ENCODE measurements around the gene OR5T3. TPM values are rescaled to one million over a fixed set of nuclear protein-coding genes. Genes with fewer than 3 reads are reported as not detected.
"Not testable (repeated sequence)": the region's sequence is repeated elsewhere in the genome, so short reads cannot be mapped to it uniquely, and the experiment has no call there.

Gene OR5T3
- total RNA-seq: not detected
- long read RNA-seq: 0 reads

DNA sequence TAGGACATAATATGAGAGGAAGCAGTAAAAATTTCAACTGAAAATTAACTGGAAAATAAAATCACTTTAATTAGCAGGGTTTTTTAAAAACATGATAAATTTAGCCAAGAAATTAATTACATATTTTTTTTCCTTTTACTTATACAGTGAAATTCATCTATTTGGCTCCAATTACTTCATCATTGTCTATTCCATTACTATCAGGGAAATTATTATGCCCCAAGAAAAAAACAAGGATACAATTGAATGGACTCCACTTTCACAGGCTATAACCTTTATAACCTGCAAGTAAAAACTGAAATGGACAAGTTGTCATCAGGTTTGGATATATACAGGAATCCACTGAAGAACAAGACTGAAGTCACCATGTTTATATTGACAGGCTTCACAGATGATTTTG, at the start of gene OR5T3:
Gene OR5T3, plus strand, starts transcription at position 301 of the 400 bp plus-strand sequence. Its CDS starts 0 bp downstream, at position 301.
- DNase-seq (ENCODE audit: low spot score): no peak

DNA sequence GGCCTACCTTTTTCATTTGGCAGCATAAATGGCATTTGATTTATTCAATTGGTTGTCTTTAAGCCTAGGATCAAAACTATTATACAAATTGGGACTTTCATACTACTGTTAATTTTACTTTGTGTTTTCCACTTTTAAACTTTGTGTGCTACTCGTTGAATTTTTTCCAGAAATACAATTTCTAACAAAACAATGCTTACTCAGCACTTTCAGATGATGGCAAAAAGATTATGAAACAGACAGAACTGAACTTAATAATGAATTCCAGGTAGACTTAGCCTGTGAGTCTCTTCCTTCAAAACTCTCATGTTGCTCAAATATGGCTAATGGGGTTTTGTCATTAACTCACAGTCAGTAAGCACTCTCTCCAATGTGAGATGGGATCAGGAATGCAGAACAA, 44.3 kb upstream of the OR5T3 start:
- DNase-seq (ENCODE audit: low spot score): no peak

DNA sequence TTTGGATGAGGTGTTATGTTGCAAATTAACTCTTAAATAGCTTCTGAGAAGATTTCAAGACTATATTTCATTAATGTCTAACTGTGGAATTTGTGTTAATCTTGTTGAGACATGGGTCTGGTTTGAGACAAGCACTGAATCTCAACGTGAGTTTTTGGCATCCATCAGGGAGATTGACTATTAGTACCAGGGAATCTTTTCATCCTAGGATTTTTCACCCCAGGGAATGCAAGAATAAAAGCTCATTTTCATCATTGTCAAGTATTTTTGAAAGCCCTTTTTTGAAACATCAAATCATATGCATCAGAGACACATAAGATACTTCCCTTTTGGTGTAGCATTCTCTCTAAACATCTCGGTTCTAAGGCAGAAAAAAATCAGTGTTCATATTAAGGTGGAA, 37.5 kb upstream of the OR5T3 start:
- no peak for DNase-seq (ENCODE audit: low spot score)

DNA sequence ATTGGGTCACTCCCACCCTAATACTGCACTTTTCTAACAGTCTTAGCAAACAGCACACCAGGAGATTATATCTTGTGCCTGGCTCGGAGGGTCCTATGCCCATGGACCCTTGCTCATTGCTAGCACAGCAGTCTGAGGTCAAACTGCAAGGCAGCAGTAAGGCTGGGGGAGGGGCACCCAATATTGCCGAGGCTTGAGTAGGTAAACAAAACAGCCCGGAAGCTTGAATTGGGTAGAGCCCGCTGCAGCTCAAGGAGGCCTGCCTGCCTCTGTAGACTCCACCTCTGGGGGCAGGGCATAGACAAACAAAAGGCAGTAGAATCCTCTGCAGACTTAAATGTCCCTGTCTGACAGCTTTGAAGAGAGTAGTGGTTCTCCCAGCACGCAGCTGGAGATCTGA, 32.3 kb upstream of the OR5T3 start:
- DNase-seq (ENCODE audit: low spot score): not testable (repeated sequence)

DNA sequence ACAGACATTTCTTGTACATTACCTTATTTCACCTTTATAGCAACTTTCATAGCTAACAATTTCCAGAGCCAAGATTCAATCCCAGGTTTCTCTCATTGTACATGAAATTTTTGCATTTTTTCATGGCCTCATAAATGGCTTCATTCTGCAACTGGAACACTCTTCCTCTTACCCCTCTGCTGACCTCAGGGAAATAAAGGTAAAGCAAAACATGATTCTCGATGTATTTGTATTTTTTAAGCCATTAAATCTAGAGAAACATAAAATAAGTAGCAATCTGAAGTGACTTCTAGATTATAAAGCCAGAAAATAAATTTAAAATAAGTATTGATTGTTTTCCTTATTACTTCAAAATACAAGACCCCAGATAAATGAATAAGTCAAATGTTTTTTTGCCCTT, 17.9 kb upstream of the OR5T3 start, which contains the start of gene OR5T2:
Gene OR5T2, minus strand, starts transcription at position 101 of the 400 bp plus-strand sequence. CDS start 1,193 bp downstream, outside the sequence.
- DNase-seq (ENCODE audit: low spot score): no peak

DNA sequence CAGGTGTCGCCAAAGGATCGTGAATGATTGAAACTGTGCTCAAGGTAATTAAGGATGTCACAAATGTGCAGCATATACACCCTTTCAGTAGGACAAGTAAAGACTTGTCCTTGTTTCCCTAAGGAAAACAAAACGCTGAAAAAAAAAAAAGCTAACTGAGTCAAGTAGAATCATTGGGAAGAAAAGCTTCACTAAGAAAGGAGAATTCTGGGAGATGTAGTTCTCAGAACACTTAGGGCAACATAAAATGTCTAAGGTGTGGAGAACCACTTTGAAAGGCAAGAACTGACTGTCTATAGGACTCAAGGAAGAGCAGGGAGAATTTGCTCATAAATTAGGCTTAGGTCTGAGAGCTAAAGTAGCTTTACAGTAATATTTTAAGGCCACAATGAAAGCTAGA, 19.0 kb downstream of the OR5T3 start:
- no peak for DNase-seq (ENCODE audit: low spot score)

DNA sequence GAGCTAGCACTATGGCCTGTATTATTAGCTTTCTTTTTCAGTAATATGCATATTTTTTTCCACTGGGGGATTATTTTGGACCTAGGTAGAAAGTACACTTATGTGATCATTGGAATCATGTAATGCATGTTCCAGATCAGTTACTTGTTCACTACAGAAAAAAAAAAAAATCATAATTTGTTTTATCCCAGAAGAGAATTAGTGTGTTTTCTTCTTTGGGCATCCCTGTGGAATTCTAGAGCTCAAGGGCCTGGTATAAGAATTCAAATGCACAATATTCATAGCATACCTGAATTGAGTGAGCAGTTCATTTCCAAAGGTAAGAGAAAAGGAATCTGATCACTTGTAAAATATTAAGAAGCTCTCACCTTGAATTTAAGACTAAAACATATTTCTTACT, 21.8 kb downstream of the OR5T3 start, which contains the start of gene OR5T1:
Gene OR5T1, plus strand, starts transcription at position 301 of the 400 bp plus-strand sequence. CDS start 1,485 bp downstream, outside the sequence.
- DNase-seq (ENCODE audit: low spot score): no peak

DNA sequence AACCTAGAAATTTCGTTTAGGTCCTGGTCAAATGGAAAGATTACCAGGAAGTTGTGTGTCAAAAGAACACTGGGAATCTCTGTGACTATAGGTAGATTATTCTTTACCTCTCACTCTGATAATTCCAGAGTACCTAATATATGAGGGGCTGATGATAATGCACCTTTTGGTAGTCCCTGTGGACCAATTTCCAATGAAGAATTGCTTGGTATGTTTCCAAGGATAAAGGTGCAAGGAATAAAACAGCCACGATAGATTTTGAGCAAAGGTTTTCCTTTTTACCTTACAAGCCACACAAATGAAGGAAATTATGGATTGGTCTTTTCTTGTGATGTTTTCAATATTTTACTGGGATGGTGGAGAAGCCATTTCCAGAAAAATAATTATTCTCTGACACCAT, 40.1 kb downstream of the OR5T3 start, which contains the start of gene OR8H1:
Gene OR8H1, minus strand, starts transcription at position 101 of the 400 bp plus-strand sequence. CDS start 1,192 bp downstream, outside the sequence.
- no peak for DNase-seq (ENCODE audit: low spot score)

DNA sequence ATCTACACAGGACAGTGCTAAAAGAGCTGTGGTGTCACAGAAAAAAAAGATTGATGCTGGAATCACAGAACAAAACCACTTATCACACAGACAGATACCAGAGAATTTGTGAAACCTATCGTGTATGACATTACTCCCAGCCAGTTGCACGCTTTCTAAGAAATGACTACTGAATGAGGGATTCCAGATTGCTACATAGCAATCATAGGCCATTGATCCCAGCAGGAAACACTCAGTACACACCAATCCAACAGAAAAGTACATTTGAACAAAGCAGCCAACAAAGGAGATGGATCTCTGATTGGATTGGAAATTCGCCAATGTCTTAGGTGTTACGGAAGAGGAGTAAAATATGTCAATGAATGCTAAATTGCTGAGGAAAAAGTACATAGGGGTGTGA, 44.8 kb downstream of the OR5T3 start:
- DNase-seq (ENCODE audit: low spot score): no peak

Other genes starting within 250 kb of the OR5T3 start
- not detected for gene OR5AS1, start 224.6 kb upstream of the OR5T3 start, total RNA-seq
- gene OR8I2, start 158.9 kb upstream of the OR5T3 start, total RNA-seq: not detected
- not detected for gene OR8H2, start 148.6 kb upstream of the OR5T3 start, total RNA-seq
- not detected for gene OR8H3, start 129.9 kb upstream of the OR5T3 start, total RNA-seq
- not detected for gene OR8J3, start 112.1 kb upstream of the OR5T3 start, total RNA-seq
- gene OR8K5, start 91.9 kb upstream of the OR5T3 start, total RNA-seq: not detected
- gene OR5J2, start 75.6 kb upstream of the OR5T3 start, total RNA-seq: not detected
- not detected for gene OR5T2, start 18.0 kb upstream of the OR5T3 start, total RNA-seq
- gene OR5T1, start 21.9 kb downstream of the OR5T3 start, total RNA-seq: not detected
- gene OR8H1, start 40.0 kb downstream of the OR5T3 start, total RNA-seq: not detected
- gene OR8K3, start 62.9 kb downstream of the OR5T3 start, total RNA-seq: not detected
- not detected for gene OR8K1, start 93.8 kb downstream of the OR5T3 start, total RNA-seq
- not detected for gene OR8J1, start 102.0 kb downstream of the OR5T3 start, total RNA-seq
- gene OR8U1, start 123.4 kb downstream of the OR5T3 start, total RNA-seq: not detected
- not detected for gene OR5AL1, start 160.4 kb downstream of the OR5T3 start, total RNA-seq
- gene OR5M3, start 221.1 kb downstream of the OR5T3 start, total RNA-seq: not detected
- not detected for gene OR5M8, start 239.1 kb downstream of the OR5T3 start, total RNA-seq

All from mesenteric fat pad (tissue), 1 donor.